ENCODE data around the gene PRR20D.
"Not testable (repeated sequence)": the region's sequence is repeated elsewhere in the genome, so short reads cannot be mapped to it uniquely, and the experiment has no call there.

The PRR20D gene

GRCh38 chr13:57160332-57160731 lies at the start of gene PRR20D:
TSS of gene PRR20D (plus strand) at chr13:57160632. CDS start at chr13:57161019, 387 bp downstream.
- H3K4me2 ChIP-seq (ENCODE audit: insufficient read depth, low read length); H2AFZ ChIP-seq (ENCODE audit: low read depth, low read length); DNase-seq; H3K4me3 ChIP-seq (ENCODE audit: low read depth in 1 of 2, low read length in 2 of 2); H3K9me3 ChIP-seq (ENCODE audit: insufficient read depth, low read length, severe bottlenecking); H3K27me3 ChIP-seq (ENCODE audit: insufficient read depth, low read length, poor library complexity); H3K27ac ChIP-seq (ENCODE audit: low read length); ATAC-seq (ENCODE audit: insufficient read depth, low read depth); H3K79me2 ChIP-seq (ENCODE audit: insufficient read depth, low read length); H4K20me1 ChIP-seq (ENCODE audit: insufficient read depth, low read length); H3K9ac ChIP-seq (ENCODE audit: low read depth, low read length); H3K4me1 ChIP-seq (ENCODE audit: insufficient read depth, low read length); H3K36me3 ChIP-seq (ENCODE audit: insufficient read depth, low read length): not testable (repeated sequence)

DNA sequence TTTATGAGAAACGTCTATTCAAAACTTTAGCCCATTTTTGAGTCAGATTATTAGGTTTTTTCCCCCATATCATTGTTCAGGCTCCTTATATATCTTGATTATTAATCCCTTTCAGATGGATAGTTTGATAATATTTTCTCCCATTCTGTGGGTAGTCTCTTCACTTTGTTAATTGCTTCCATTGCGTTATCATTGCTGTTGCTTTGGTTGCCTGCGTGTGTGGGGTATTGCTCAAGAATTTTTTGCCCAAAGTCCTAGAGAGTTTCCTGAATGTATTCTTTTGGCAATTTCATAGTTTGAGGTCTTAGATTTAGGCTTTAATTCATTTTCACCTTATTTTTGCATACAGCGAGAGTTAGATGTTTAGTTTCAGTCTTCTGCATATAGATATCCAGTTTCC lies 45.5 kb upstream of the PRR20D start:
- Histone ChIP-seq H3K27ac (ENCODE audit: low read length) (no peak overlapping the region), H3K79me2 (ENCODE audit: insufficient read depth, low read length) (no peaks in the 10 kb centered on the region), H3K36me3 (ENCODE audit: insufficient read depth, low read length) (no peaks in the 10 kb centered on the region), H3K4me1 (ENCODE audit: insufficient read depth, low read length) (no peaks in the 10 kb centered on the region), H3K9ac (ENCODE audit: low read depth, low read length) (no peak overlapping the region), H3K4me2 (ENCODE audit: insufficient read depth, low read length) (no peak overlapping the region), H4K20me1 (ENCODE audit: insufficient read depth, low read length) (no peaks in the 10 kb centered on the region), H2AFZ (ENCODE audit: low read depth, low read length) (no peak overlapping the region), H3K9me3 (ENCODE audit: insufficient read depth, low read length, severe bottlenecking) (no peaks in the 10 kb centered on the region), H3K27me3 (ENCODE audit: insufficient read depth, low read length, poor library complexity) (no peaks in the 10 kb centered on the region), H3K4me3 (ENCODE audit: low read depth in 1 of 2, low read length in 2 of 2) (no peak overlapping the region)
- ATAC-seq (ENCODE audit: insufficient read depth, low read depth) (no peak), DNase-seq (no peak)
- TF ChIP-seq, protein P1, sequence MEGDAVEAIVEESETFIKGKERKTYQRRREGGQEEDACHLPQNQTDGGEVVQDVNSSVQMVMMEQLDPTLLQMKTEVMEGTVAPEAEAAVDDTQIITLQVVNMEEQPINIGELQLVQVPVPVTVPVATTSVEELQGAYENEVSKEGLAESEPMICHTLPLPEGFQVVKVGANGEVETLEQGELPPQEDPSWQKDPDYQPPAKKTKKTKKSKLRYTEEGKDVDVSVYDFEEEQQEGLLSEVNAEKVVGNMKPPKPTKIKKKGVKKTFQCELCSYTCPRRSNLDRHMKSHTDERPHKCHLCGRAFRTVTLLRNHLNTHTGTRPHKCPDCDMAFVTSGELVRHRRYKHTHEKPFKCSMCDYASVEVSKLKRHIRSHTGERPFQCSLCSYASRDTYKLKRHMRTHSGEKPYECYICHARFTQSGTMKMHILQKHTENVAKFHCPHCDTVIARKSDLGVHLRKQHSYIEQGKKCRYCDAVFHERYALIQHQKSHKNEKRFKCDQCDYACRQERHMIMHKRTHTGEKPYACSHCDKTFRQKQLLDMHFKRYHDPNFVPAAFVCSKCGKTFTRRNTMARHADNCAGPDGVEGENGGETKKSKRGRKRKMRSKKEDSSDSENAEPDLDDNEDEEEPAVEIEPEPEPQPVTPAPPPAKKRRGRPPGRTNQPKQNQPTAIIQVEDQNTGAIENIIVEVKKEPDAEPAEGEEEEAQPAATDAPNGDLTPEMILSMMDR (IDR thresholded peaks at IDR 0.05; ENCODE audit: borderline replicate concordance, extremely low read depth, low read length, poor library complexity, severe bottlenecking) = no peak
- no peak for TF ChIP-seq EZH2 (IDR thresholded peaks at IDR 0.05; ENCODE audit: borderline replicate concordance, low read depth, low read length, severe bottlenecking)

DNA sequence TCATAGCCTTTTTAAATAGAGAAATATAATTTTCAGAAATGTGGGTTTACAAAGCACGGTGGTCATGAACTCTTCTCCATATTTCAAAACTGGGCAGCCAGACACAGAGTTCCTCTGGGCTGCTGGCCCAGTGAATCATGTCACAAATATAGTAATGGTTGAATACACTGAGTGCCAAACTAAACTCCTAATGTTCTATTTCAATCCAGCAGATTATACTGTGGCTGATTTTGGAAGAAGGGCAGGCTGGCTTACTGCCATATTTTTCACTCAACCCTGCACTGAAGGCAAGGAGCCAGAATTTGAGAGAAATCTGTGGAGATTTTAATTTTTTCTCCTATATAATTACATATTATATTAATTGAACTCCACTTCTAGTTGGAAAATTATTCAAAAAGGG lies 36.8 kb upstream of the PRR20D start:
- no peak overlapping the region for H2AFZ ChIP-seq (ENCODE audit: low read depth, low read length)
- H3K4me1 ChIP-seq (ENCODE audit: insufficient read depth, low read length) = no peaks in the 10 kb centered on the region
- H4K20me1 ChIP-seq (ENCODE audit: insufficient read depth, low read length) = no peaks in the 10 kb centered on the region
- H3K4me2 ChIP-seq (ENCODE audit: insufficient read depth, low read length) = no peak overlapping the region
- no peak for ATAC-seq (ENCODE audit: insufficient read depth, low read depth)
- no peak for DNase-seq
- no peak overlapping the region for H3K4me3 ChIP-seq (ENCODE audit: low read depth in 1 of 2, low read length in 2 of 2)
- H3K27ac ChIP-seq (ENCODE audit: low read length) = no peak overlapping the region
- no peak overlapping the region for H3K9ac ChIP-seq (ENCODE audit: low read depth, low read length)
- H3K27me3 ChIP-seq (ENCODE audit: insufficient read depth, low read length, poor library complexity) = no peaks in the 10 kb centered on the region
- TF ChIP-seq, protein P1 (IDR thresholded peaks at IDR 0.05; ENCODE audit: borderline replicate concordance, extremely low read depth, low read length, poor library complexity, severe bottlenecking) = no peak
- TF ChIP-seq EZH2 (IDR thresholded peaks at IDR 0.05; ENCODE audit: borderline replicate concordance, low read depth, low read length, severe bottlenecking) = no peak
- H3K9me3 ChIP-seq (ENCODE audit: insufficient read depth, low read length, severe bottlenecking) = no peaks in the 10 kb centered on the region
- H3K36me3 ChIP-seq (ENCODE audit: insufficient read depth, low read length) = no peaks in the 10 kb centered on the region
- H3K79me2 ChIP-seq (ENCODE audit: insufficient read depth, low read length) = no peaks in the 10 kb centered on the region

- no peaks in the 10 kb centered on the region for H3K36me3 ChIP-seq (ENCODE audit: insufficient read depth, low read length)
- TF ChIP-seq, protein P1 (IDR thresholded peaks at IDR 0.05; ENCODE audit: borderline replicate concordance, extremely low read depth, low read length, poor library complexity, severe bottlenecking) = no peak
- no peak for TF ChIP-seq EZH2 (IDR thresholded peaks at IDR 0.05; ENCODE audit: borderline replicate concordance, low read depth, low read length, severe bottlenecking)
- H3K9ac ChIP-seq (ENCODE audit: low read depth, low read length) = no peak overlapping the region
- H3K27ac ChIP-seq (ENCODE audit: low read length) = no peak overlapping the region
- no peaks in the 10 kb centered on the region for H3K9me3 ChIP-seq (ENCODE audit: insufficient read depth, low read length, severe bottlenecking)
- no peak for DNase-seq
- no peak overlapping the region for H2AFZ ChIP-seq (ENCODE audit: low read depth, low read length)
- no peak overlapping the region for H3K4me3 ChIP-seq (ENCODE audit: low read depth in 1 of 2, low read length in 2 of 2)
- H3K27me3 ChIP-seq (ENCODE audit: insufficient read depth, low read length, poor library complexity) = no peaks in the 10 kb centered on the region
- H3K4me1 ChIP-seq (ENCODE audit: insufficient read depth, low read length) = no peaks in the 10 kb centered on the region
- H4K20me1 ChIP-seq (ENCODE audit: insufficient read depth, low read length) = no peaks in the 10 kb centered on the region
- no peak overlapping the region for H3K4me2 ChIP-seq (ENCODE audit: insufficient read depth, low read length)
- ATAC-seq (ENCODE audit: insufficient read depth, low read depth) = no peak
- no peaks in the 10 kb centered on the region for H3K79me2 ChIP-seq (ENCODE audit: insufficient read depth, low read length)
Measured at GRCh38 chr13:57128909-57129308, 31.5 kb upstream of the PRR20D start.
